Measurements from ENCODE around the gene PKD1L1. TPM values are rescaled to one million over a fixed set of nuclear protein-coding genes. Genes with fewer than 3 reads are reported as not detected.

PKD1L1 gene
- total RNA-seq, 1 experiment from 2014 or later, result not detected

DNA sequence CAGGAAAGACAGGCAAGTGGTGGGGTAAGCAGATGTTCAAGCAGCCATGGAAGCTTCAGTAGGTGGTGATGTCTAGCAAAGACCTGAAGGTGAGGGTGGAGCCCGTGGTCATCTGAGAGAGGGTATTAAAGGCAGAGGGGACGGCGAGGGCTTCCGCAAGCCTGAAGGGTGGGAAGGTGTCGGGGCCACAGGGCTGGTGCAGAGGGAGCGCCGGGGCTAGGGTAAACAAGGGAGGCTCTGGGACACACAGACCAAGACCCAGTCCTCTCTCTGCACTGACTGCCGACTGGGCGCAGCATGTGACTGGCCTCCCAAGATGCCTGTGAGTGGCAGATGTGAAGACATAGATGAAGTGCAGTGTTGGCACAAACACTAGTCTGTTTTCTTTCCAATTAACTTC lies 132.4 kb downstream of the PKD1L1 start:
- no peaks in the 10 kb centered on the region for H3K4me1 ChIP-seq (ENCODE audit: insufficient read depth, low read length, poor library complexity, severe bottlenecking)
- no peak for DNase-seq (ENCODE audit: low spot score)
- ChIA-PET POLR2A (ENCODE audit: low non-redundant PET) (no interaction called here), CTCF (no interaction called here)
- intact Hi-C loops (cut with micrococcal nuclease; ENCODE audit: unreplicated experiment), result loop anchor here (5.0 kb wide), 1 partner anchor 374 kb away; no protein-coding TSS in a partner anchor
- peaks cover 8% of the 10 kb centered on the region for H3K27me3 ChIP-seq (replicated peaks; ENCODE audit: insufficient read depth, low read depth, low read length, poor library complexity)
- no peak overlapping the region for H3K4me3 ChIP-seq (ENCODE audit: low read depth, low read length, poor library complexity, severe bottlenecking)
- no peak overlapping the region for H3K27ac ChIP-seq (ENCODE audit: low read depth, low read length, poor library complexity, severe bottlenecking)
- BruUV-seq (replicated peaks), result no TSS peak
- no peaks in the 10 kb centered on the region for H3K36me3 ChIP-seq (ENCODE audit: insufficient read depth, low read length, poor library complexity, severe bottlenecking)
- H3K9me3 ChIP-seq (ENCODE audit: low read depth, low read length, poor library complexity, severe bottlenecking), result no peaks in the 10 kb centered on the region
- TF ChIP-seq EZH2 (IDR thresholded peaks at IDR 0.05; ENCODE audit: borderline replicate concordance, low read depth, low read length, poor library complexity, severe bottlenecking), result no peak
- no peak for TF ChIP-seq CTCF (conservative IDR thresholded peaks at IDR 0.05; ENCODE audit: low read depth, low read length)

DNA sequence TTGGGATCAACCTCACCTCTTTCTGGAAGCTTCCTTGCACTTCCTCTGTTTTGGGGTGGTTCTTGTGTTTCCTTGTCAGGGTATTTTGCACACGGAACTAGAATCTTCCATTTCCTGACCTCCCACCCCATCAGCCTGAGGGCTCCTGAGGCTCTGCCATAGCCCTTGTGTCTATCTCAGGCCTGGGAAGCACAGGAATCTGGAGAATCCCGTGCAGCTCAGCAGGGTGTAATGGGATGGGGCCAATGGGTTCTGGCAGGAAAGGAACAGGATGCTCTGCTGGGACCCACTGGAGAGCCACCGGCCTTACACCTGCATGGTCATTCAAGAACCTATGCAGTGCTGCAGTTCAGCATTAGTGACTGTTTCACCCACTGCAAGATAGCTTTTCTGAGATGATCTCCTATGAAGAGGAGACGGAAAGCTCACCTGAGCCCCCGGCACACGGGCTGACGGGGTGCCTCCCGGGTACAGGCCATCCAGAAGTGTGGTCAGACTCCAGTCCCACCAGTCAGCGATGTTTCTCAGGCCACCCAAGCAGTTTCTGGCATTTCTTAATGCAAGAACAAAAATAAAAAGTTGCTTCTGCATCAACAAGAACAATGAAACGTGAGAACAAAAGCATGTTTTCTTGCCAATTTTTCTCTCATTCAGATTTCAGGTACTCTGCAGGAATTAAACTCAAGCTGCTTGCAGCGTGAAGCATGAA lies 133.2 kb downstream of the PKD1L1 start:
- no TSS peak for BruUV-seq (replicated peaks)
- POLR2A ChIA-PET (ENCODE audit: low non-redundant PET), result no interaction called here
- TF ChIP-seq EZH2 (IDR thresholded peaks at IDR 0.05; ENCODE audit: borderline replicate concordance, low read depth, low read length, poor library complexity, severe bottlenecking), result no peak
- no peak for TF ChIP-seq CTCF (conservative IDR thresholded peaks at IDR 0.05; ENCODE audit: low read depth, low read length)
- CTCF ChIA-PET, result no interaction called here
- Histone ChIP-seq H3K9me3 (ENCODE audit: low read depth, low read length, poor library complexity, severe bottlenecking) (no peaks in the 10 kb centered on the region), H3K27me3 (replicated peaks; ENCODE audit: insufficient read depth, low read depth, low read length, poor library complexity) (peaks cover 8% of the 10 kb centered on the region), H3K27ac (ENCODE audit: low read depth, low read length, poor library complexity, severe bottlenecking) (no peak overlapping the region), H3K36me3 (ENCODE audit: insufficient read depth, low read length, poor library complexity, severe bottlenecking) (no peaks in the 10 kb centered on the region), H3K4me1 (ENCODE audit: insufficient read depth, low read length, poor library complexity, severe bottlenecking) (no peaks in the 10 kb centered on the region), H3K4me3 (ENCODE audit: low read depth, low read length, poor library complexity, severe bottlenecking) (no peak overlapping the region)
- no peak for DNase-seq (ENCODE audit: low spot score)
- intact Hi-C loops (cut with micrococcal nuclease; ENCODE audit: unreplicated experiment), result loop anchor here (5.0 kb wide), 1 partner anchor 373 kb away; no protein-coding TSS in a partner anchor

GRCh38 chr7:47813620-47814260 lies 134.5 kb downstream of the PKD1L1 start:
- CTCF ChIA-PET, result no interaction called here
- H3K27ac ChIP-seq (ENCODE audit: low read depth, low read length, poor library complexity, severe bottlenecking), result no peak overlapping the region
- H3K27me3 ChIP-seq (replicated peaks; ENCODE audit: insufficient read depth, low read depth, low read length, poor library complexity), result peaks cover 8% of the 10 kb centered on the region
- POLR2A ChIA-PET (ENCODE audit: low non-redundant PET), result no interaction called here
- TF ChIP-seq CTCF (conservative IDR thresholded peaks at IDR 0.05; ENCODE audit: low read depth, low read length) (no peak), EZH2 (IDR thresholded peaks at IDR 0.05; ENCODE audit: borderline replicate concordance, low read depth, low read length, poor library complexity, severe bottlenecking) (no peak)
- no peaks in the 10 kb centered on the region for H3K4me1 ChIP-seq (ENCODE audit: insufficient read depth, low read length, poor library complexity, severe bottlenecking)
- no TSS peak for BruUV-seq (replicated peaks)
- H3K36me3 ChIP-seq (ENCODE audit: insufficient read depth, low read length, poor library complexity, severe bottlenecking), result no peaks in the 10 kb centered on the region
- no peaks in the 10 kb centered on the region for H3K9me3 ChIP-seq (ENCODE audit: low read depth, low read length, poor library complexity, severe bottlenecking)
- DNase-seq (ENCODE audit: low spot score), result no peak
- no peak overlapping the region for H3K4me3 ChIP-seq (ENCODE audit: low read depth, low read length, poor library complexity, severe bottlenecking)
- intact Hi-C loops (cut with micrococcal nuclease; ENCODE audit: unreplicated experiment), result no loop called here
